Skeletal muscle cell (primary cell): ENCODE measurements around the gene FBXW8.
A peak's percentile ranks its signal among the peaks of the same experiment; 100 is the strongest.

ENCODE experiments used
- DNase-seq: peaks from one replicate; pipeline ENCODE4 v3.0.0-alpha.2; 2010; ENCODE audit warnings: low read depth
- H3K4me3 ChIP-seq: 2 replicates; pipeline ENCODE4 v1.5.1; 2011; ENCODE audit warnings: low read depth, mild to moderate bottlenecking, control low read depth, low read length, moderate library complexity

FBXW8 gene, protein sequence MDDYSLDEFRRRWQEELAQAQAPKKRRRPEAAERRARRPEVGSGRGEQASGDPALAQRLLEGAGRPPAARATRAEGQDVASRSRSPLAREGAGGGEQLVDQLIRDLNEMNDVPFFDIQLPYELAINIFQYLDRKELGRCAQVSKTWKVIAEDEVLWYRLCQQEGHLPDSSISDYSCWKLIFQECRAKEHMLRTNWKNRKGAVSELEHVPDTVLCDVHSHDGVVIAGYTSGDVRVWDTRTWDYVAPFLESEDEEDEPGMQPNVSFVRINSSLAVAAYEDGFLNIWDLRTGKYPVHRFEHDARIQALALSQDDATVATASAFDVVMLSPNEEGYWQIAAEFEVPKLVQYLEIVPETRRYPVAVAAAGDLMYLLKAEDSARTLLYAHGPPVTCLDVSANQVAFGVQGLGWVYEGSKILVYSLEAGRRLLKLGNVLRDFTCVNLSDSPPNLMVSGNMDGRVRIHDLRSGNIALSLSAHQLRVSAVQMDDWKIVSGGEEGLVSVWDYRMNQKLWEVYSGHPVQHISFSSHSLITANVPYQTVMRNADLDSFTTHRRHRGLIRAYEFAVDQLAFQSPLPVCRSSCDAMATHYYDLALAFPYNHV

DNA sequence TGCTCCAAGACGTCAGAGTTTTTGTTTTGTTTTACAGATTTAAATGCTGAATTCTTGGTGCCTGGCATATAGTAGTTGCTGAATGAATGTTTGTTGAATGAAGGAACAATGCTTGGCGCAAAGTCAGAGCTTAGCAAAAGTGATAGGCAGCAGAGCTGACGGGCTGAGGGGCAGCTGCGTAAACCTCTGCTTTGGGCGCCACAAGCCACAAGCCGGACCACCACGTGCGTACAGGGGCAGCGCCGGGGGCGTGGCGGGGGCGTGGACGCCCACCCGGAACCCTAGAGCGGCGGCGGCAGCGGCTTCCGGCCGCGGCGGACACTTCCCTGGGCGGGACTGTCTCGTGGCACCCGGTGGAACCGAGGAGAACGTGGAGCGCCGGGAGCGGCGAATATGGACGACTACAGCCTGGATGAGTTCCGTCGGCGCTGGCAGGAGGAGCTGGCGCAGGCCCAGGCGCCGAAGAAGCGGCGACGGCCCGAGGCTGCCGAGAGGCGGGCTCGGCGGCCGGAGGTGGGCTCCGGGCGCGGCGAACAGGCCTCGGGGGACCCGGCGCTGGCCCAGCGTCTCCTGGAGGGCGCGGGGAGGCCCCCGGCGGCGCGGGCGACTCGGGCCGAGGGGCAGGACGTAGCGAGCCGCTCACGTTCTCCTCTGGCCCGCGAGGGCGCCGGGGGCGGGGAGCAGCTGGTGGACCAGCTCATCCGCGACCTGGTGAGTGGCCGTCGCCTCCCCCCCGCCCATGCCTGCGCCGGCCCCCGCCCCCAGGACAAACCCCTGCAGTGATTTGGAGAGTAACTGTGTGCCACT lies at the start of gene FBXW8:
FBXW8 (plus strand) TSS at position 306 of the 807 bp plus-strand sequence; CDS start at position 394, 88 bp downstream.
- H3K4me3 ChIP-seq = peak within 1 kb of the TSS; percentile 63
- DNase-seq = no peak

DNA sequence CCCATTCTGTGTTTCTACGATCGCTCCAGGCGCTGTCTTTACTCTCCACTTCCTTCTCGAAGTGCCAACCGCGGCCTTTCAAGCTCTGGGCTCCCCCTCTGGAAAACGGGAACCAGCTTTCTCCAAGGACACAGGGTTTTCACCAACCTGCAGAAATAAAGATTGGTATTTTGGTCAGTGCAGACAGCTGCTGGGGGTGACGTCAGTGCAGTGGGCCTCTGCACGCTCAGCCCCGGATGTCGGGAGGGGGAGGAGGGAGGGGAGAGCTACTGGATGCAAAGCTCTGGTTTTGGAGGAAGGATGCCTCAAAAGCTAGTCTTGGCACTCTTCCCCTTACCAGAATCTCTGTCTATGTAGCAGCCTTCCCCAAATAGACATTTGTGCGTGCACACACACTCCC lies 49.4 kb upstream of the FBXW8 start:
- peak overlapping the region; percentile 13 for H3K4me3 ChIP-seq
- peak; percentile 50 for DNase-seq

DNA sequence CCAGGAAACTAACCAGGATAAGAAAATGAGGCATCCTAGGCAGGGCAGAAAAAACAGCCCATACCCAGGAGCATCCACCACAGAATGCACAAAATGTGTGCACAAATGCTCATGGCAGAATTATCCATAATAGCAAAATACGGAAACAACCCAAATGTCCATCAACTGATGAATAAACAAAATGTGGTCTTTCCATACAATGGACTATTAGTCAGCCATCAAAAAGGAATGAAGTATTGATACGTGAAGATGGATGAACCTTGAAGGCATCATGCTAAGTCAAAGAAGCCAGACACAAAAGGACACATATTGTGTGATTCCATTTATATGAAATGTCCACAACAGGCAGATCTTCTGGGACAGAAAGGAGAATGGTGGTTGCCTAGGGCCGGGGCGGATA lies 48.6 kb upstream of the FBXW8 start:
- DNase-seq = no peak
- H3K4me3 ChIP-seq = no peak overlapping the region

DNA sequence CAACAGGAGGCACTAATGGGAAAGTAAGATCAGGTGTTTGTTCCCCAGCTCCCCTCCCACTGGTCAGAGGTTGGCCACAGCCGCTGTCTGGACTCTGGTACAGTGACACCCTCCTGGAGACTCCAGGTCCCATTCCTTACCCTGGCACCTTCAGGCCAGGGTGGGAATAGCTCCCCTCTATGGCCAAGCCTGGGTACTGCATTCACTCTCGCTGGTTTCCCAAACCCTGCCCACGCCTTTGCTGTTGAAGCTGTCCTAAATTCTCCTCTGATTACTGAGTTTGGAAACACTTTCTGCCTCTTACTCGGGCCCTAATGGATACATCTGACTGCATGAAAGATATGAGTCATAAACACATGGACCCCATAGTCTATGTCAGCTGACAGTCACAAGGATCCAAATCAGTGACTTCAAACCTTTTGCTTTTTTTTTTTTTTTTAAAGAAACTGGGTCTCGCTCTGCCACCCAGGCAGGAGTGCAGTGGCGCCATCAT lies 47.4 kb upstream of the FBXW8 start:
- no peak for DNase-seq
- no peak overlapping the region for H3K4me3 ChIP-seq

DNA sequence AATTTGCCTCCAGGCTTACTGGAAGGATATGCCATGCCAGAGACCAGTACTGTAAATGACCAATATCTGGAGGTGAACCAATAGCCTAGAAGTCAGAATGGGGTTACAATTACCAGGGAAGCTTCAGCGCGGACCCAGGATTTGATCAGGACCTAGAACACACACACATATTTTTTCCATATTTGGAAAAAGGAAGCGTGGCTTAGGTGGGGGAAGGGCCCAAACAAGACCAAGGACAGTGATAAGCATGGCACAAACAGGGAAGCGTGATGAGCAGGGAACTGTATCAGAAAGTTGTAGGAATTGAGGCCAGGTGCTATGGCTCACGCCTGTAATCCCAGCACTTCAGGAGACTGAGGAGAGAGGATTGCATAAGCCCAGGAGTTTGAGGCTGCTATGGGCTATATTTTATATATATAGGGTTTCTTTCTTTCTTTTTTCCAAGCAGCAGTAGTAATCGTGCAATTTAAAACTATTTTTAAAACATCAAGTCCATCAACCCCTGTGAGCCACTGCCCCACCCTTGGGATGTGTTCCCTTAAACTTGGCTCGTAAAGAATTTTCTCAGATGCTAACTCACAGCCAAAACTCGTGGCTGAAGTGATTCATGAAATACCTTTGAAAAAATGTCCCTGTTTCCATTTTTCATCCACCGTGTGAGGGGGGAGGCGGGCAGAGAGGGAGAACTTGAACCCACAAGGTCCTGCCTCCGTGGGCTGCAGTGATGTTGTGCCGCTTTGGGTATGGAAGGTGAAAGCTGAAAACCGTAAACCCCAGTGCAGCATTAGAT lies 46.2 kb upstream of the FBXW8 start:
- DNase-seq = peak; percentile 39
- no peak overlapping the region for H3K4me3 ChIP-seq

DNA sequence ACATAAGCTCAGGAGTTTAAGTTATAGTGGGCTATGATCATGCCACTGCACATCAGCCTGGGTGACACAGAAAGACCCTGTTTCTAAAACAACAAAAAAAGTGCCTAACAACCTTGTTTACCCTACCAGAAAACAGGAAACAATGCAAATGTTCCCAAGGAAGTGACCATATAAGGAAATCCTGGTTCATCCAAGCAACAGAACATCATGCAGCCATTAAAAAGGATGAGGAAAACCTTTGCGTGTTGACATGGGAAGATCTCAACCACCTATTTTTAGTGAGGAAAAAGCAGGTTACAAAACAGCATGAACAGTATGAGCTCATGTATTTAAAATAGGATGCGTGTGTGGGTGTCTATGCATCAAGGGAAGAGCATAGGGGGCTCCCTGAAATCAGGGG lies 43.2 kb upstream of the FBXW8 start:
- DNase-seq = no peak
- H3K4me3 ChIP-seq = no peak overlapping the region

DNA sequence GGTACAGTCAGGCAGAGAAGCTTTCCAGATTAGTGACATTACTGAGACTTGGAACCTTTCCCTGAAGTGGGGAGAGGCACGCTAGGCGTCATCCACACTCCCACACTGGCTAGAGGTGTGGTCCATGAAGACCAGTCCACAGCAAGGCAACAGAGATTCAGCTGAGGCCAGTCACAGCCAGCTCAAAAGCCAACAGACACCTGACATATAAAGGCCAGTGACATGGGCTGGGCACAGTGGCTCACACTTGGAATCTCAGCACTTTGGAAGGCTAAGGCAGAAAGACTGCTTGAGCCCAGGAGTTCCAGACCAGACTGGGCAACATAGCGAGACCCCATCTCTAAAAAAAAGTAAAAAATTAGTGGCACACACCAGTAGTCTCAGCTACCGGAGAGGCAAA lies 40.4 kb upstream of the FBXW8 start:
- no peak for DNase-seq
- H3K4me3 ChIP-seq = no peak overlapping the region

DNA sequence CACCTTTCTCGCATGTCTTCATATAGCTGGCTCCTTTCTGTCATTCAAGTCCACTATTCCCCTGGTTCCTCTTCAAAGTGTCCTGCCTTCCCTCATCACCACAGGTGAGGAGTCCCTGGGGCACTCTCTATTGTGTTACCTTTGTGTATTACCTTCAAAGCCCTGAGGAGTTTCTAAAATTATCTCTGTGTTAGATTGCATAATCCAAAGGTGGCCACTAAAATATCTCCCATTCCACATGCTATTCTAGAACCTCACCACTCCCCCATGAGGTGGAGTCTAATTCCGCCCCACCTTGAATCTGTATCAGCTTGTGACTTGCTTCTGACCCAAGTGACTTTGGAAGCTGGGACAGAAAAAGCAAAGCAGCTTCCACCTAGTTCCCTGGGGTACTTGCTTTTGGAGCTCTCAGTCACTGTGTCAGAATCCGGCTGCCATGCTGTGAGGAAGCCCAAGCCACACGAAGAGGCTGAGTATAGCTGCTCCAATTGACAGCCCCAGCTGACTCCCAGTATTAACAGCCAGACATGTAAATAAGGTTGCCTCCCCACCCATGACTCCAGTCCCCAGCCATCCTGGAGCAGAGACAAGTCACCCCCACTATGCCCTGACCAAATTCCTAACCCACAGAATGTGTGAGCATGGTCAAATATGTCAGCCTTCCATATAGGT lies 36.3 kb upstream of the FBXW8 start:
- H3K4me3 ChIP-seq = no peak overlapping the region
- DNase-seq = no peak

DNA sequence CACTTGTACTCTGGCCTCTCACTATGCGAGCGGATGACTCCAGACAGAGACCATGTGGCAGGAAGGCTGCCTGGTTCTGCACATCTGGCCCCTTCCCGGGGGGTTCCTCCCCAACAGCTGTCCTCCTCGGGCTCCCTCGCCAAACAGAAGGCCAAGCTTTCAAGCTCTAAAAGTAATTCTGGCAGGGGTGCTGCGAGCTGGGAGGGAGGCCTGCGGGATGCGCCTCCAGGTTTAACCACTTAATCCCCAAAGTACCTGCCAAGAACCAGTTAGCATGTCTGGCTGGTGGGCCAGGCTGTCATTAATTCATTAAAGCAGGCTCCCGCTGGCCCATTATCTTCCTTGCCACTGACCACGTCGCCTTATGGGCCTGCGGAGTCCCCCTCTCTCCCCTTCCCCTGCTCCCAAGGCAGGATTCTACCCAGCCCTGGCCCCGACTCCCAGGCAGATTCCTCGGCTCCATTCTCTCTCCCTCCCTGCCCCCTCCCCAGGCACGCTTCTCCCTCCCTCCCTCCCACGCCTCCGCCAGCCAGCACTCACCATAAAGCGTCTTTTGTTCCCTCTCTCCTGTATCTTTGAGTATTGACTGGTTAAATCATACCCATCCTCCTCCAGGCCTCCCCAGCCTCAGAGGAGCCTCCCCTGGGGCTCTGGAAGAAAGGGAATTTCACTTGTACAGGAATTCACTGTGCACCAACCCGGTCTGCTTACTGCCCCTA lies 34.4 kb upstream of the FBXW8 start:
- H3K4me3 ChIP-seq = no peak overlapping the region
- no peak for DNase-seq

DNA sequence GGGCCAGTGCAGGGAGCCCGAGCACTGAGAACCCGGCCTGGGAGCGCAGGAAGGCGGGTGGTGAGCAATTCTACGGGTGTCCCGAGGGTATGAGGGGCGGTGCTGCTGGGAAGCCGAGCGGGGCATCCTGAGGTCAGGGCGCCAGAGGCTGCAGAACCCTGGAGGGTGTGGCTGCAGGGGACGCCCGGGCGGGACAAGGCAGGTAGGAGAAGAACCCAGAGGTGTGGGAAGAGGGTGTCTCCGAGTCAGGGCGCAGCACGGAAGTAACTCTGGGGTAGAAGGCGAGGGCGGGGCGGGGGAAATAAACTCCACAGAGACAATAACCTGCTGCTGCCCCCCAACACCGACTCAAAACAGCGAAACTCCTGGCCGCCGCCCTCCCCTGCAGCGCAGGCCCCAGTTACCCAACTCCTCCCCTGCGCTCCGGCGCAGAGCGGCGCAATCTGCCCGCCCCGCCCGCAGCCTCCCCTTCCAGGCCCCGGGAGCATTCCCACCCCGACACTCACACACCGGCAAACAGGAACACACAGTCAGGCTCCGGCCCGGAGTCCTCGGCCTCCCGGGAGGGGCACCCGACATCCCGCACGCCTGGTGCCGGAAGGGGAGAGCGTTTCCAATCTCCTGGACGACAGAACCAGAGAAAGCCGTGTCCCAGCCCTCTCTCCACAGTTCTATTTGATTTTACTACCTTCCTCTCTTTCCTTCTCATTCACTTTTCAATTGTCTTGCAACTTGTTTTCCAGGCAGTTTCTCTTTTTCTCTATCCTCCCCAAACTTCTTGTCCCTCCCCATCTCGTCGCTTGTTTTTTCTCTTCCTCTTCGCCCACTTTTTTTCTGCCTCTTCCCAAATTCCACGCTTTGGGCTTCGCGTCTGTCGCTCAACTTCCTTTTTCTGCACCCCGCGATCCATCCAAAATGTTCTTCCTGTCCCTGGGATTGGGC lies 31.9 kb upstream of the FBXW8 start:
- peak overlapping the region; percentile 6 for H3K4me3 ChIP-seq
- DNase-seq = no peak

DNA sequence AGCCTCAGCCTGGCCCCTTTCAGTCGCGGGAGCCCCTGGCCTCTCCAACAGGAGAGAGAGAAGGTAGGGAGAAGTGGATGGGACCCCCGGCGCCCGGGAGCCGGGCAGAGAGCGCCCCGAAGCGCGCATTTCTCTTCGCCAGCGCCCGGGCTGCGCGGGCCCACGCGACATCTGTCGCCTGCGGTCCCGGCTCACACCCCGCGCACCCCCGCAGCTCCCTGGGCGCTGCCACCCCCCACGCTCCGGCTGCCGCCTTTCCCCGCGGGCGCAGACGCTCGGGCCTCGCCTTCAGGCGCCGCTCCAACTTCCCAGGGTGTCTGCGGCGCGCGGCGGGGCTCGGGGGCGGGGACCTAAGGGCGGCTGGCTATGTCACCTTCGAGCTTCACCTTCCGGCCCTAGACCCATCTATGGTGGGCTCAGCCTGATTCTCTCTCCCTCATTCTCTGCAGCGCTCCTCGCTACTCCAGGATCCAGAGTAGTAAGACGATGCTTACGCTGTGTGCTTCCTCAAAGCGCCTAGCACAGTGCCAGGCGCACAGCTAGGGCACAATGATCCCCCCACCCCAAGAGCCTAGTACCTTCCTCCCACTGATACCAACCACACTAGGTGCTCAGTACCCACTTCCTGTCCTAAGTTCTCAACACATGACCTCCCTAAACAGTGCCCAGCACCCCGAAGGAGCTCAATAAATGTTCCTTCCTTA lies 31.1 kb upstream of the FBXW8 start:
- DNase-seq = no peak

DNA sequence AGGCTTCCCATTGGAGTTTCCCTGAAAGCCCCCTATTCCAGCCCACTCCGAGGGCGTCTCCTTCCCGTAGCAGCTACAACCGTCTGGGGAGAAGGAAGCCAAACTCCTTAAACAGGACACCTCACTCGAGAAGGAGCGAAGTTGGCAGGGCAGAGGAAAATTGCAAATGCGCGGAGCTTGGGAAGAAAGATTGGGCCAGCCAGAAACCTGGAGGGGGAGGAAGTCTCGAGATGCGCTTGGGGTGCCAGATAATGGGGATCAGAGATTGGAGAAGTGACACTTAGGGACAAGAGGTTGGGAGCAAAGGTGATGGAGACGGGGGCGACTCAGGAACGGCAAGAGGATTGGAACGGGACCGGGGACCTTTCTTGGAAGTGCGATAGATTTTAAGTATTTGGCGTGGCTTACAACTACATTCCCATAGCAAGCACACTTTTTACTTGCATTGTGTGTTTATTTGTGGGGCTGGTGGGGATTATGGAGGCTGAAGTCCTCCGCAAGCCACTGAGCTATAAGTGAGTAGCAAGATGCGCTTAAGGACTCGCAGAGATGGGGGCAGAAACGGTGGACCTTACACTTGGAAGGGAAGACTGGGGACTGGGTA lies 30.4 kb upstream of the FBXW8 start:
- H3K4me3 ChIP-seq = no peak overlapping the region
- DNase-seq = no peak

More for the DNA sequence above, 31.1 kb upstream of the FBXW8 start:
- H3K4me3 ChIP-seq = no peak overlapping the region

DNA sequence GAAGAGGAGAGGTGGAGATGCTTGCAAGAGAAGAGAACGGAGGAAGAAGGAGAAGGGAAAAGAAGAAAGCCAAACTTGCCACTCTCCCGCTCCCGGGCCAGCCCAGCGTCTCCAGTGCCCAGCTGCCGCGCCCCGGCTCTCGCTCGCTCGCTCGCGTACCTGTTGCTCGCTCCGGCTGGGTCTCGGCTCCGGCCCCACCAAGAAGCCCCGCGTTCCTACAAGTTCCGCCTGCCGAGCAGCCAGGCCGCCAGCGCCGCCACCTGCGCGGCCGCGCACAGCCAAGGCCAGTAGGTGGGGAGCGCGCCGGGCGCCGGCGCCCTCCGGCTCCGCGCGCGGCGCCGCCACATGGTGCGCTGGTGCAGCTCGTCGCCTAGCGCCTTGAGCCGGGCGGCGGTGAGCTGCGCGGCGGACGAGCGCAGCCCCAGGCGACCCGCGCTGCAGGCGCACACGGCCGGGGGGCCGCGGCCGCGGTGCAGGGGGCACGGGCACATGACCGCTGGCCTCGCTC lies 29.9 kb upstream of the FBXW8 start:
- no peak for DNase-seq
- peak overlapping the region; percentile 27 for H3K4me3 ChIP-seq

DNA sequence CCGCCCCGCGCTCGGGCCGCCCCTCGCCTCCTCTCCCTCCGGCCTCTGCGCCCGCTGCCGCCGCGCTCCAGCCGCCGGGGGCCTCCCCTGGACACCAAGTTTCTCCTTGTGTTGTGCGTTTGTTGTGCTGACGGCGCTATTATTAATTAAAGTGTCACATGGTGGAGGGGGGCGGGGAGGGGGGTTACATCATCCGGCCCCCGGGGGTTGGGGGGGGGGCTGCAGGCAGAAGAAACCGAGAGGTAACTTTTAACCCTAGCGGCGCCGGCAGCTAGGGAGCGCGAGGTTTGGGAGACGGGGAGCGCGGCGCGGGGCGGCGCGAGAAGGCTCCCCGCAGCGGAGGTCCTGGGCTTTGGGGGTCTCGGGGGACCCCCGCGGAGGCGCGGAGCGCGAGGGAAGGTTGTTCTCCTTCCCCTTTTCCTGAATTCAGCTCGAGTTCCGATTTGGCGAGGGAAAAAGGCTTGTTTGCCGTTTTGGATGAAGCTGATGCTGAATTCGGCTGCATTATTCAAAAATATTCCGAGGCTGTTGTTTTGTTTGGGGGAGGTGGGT lies 29.3 kb upstream of the FBXW8 start, which contains the start of gene HRK:
HRK (minus strand) TSS at position 117 of the 552 bp plus-strand sequence. CDS start 134 bp downstream, outside the sequence.
- H3K4me3 ChIP-seq = peak within 1 kb of the TSS; percentile 27
- DNase-seq = no peak

DNA sequence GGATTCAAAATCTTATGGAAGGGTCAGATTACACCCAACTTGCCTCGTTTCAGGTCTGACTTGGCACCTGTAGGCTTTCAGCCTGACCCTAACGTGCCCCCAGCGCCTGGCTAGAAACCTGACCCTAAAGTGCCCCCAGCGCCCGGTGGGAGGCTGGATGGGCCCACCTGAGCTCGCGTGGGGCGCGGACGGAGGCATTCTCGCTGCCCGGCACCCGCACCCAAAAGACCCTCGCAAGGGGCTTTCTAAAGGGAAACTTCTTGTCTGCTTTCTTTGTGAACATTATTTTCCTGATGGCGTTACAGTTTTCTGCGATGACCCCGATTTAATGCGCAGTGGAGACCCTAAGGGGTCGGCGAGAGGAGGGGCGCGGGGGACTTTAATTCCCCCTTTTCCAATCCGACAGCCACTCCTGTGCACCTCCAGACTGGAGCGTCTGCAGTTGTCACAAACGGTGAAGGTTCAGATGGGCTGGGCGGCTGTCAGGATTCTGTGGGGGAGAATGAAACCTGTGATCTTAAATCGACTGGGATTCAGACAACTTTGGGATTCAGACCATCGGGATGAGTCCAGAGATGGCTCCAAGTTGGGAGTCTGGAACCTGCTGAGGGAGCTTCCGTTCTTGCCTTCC lies 28.8 kb upstream of the FBXW8 start:
- DNase-seq = no peak
- H3K4me3 ChIP-seq = peak overlapping the region; percentile 22
